Measurements from ENCODE around the gene TRIM14.

- TF ChIP-seq KLF10 (tag by site-specific recombination; IDR thresholded peaks at IDR 0.05) (no peak), KLF1 (tag by site-specific recombination; IDR thresholded peaks at IDR 0.05) (no peak), ZNF140 (tag by site-specific recombination; IDR thresholded peaks at IDR 0.05) (no peak), BCL6B (tag by site-specific recombination; IDR thresholded peaks at IDR 0.05) (no peak), ZNF830 (tag by site-specific recombination; IDR thresholded peaks at IDR 0.05; ENCODE audit: low read depth) (no peak), CTCF (tag by site-specific recombination; IDR thresholded peaks at IDR 0.05) (no peak), ZNF121 (tag by site-specific recombination; IDR thresholded peaks at IDR 0.05) (no peak), GFI1B (tag by site-specific recombination; IDR thresholded peaks at IDR 0.05) (no peak), IKZF3 (tag by site-specific recombination; IDR thresholded peaks at IDR 0.05) (no peak), ZNF654 (tag by site-specific recombination; IDR thresholded peaks at IDR 0.05; ENCODE audit: low read depth) (no peak), ZNF513 (tag by site-specific recombination; IDR thresholded peaks at IDR 0.05) (no peak), TCF7L2 (IDR thresholded peaks at IDR 0.05; ENCODE audit: borderline replicate concordance, low read depth, low read length) (no peak), ZNF596 (tag by site-specific recombination; IDR thresholded peaks at IDR 0.05) (no peak)
Observed at GRCh38 chr9:98031169-98031568, 87.9 kb downstream of the TRIM14 start.
